CD4-positive, alpha-beta T cell (primary cell): ENCODE measurements around the gene DAAM1. TPM values are rescaled to one million over a fixed set of nuclear protein-coding genes. Genes with fewer than 3 reads are reported as not detected.

Experiments
- ATAC-seq: fragments of 200-7000 bp; cut with Tn5 transposase; one replicate; pipeline ENCODE4 v1.10.0; 2022; ENCODE audit warnings: mild to moderate bottlenecking; ENCODE audit not compliant: poor library complexity
- CTCF ChIA-PET: fragments of 350-600 bp; sonication (Branson Sonifier 250); formaldehyde crosslinking; loops from one replicate; lab custom pipeline; 2021; ENCODE audit warnings: antibody characterized with exemption, inconsistent platforms; lab: Charles Lee
- POLR2A ChIA-PET: fragments of 350-600 bp; sonication (Branson Sonifier 250); formaldehyde crosslinking; loops from one replicate; lab custom pipeline; 2021; ENCODE audit warnings: antibody characterized with exemption, inconsistent platforms; lab: Charles Lee
- DNase-seq, 14 experiments: peaks; one replicate each; pipeline ENCODE4 v3.0.0-alpha.2; 2013 to 2020; ENCODE audit warnings: mixed read lengths in 2 of 14
- H3K27ac ChIP-seq, 2 donors: one replicate each; pipeline versions ENCODE4 v1.5.1 to v1.7.0; 2013; ENCODE audit warnings: low read length in 2 of 2, low read depth in 1 of 2, mild to moderate bottlenecking in 1 of 2
- H3K27me3 ChIP-seq, 2 experiments: 1 replicate in 1 of 2; 2 replicates in 1 of 2; pipeline versions ENCODE4 v1.6.1 to v1.7.0; 2013; ENCODE audit warnings: low read length in 2 of 2, control low read depth in 1 of 2, mild to moderate bottlenecking in 1 of 2, moderate library complexity in 1 of 2; ENCODE audit not compliant: insufficient read depth in 2 of 2, control insufficient read depth in 1 of 2
- H3K36me3 ChIP-seq: one replicate; pipeline ENCODE4 v1.6.1; 2013; ENCODE audit warnings: low read length, control low read depth; ENCODE audit not compliant: insufficient read depth
- H3K4me1 ChIP-seq: one replicate; pipeline ENCODE4 v1.6.1; 2013; ENCODE audit warnings: low read length, control low read depth; ENCODE audit not compliant: insufficient read depth
- H3K4me3 ChIP-seq: one replicate; pipeline ENCODE4 v1.5.1; 2013; ENCODE audit warnings: mild to moderate bottlenecking, low read length, moderate library complexity
- H3K9me3 ChIP-seq, 2 experiments: 1 replicate in 1 of 2; 2 replicates in 1 of 2; pipeline versions ENCODE4 v1.6.1 to v1.7.0; 2013; ENCODE audit warnings: low read length in 2 of 2, mild to moderate bottlenecking in 2 of 2, control low read depth in 1 of 2, moderate library complexity in 1 of 2; ENCODE audit not compliant: control insufficient read depth in 1 of 2, insufficient read depth in 1 of 2
- H3K27ac Mint-ChIP-seq: one replicate; pipeline ENCODE4 v1.8.0; 2020; ENCODE audit warnings: mixed read lengths
- H3K27me3 Mint-ChIP-seq: one replicate; pipeline ENCODE4 v1.8.0; 2021; ENCODE audit warnings: mixed read lengths
- H3K36me3 Mint-ChIP-seq: one replicate; pipeline ENCODE4 v1.8.0; 2021; ENCODE audit warnings: low read depth, mixed read lengths
- H3K4me1 Mint-ChIP-seq: one replicate; pipeline ENCODE4 v1.8.0; 2021; ENCODE audit warnings: low read depth, mixed read lengths
- H3K4me3 Mint-ChIP-seq: one replicate; pipeline ENCODE4 v1.8.0; 2020; ENCODE audit warnings: mild to moderate bottlenecking, mixed read lengths
- H3K9me3 Mint-ChIP-seq: one replicate; pipeline ENCODE4 v1.8.0; 2020; ENCODE audit warnings: mixed read lengths
- CTCF ChIP-seq: fragments of 200-600 bp; IDR thresholded peaks from one replicate; pipeline ENCODE4 v1.8.0; 2022; ENCODE audit warnings: antibody characterized with exemption, mild to moderate bottlenecking
- intact Hi-C, 2 experiments: fragments of 100-400 bp; cut with DNase I in 1 of 2; cut with micrococcal nuclease in 1 of 2; formaldehyde crosslinking; loops; one replicate each; pipeline versions ENCODE4 v1.15.1 to v1.9.0; 2023 to 2025; cut with DNase I, micrococcal nuclease
- total RNA-seq, 174 experiments: library from RNA in 2 of 174; stranded (reverse) in 2 of 174; gene quantifications; one replicate each; pipeline ENCODE4 v1.2.3 and lab custom pipeline; 2021 to 2026

DAAM1 gene
- total RNA-seq, 2 experiments from 2014 or later: 7.4 to 8.8 TPM

- Mint-ChIP-seq H3K4me1 (no peaks in the 10 kb centered on the region), H3K27me3 (no peaks in the 10 kb centered on the region), H3K27ac (no peak overlapping the region), H3K36me3 (peaks cover 44% of the 10 kb centered on the region), H3K4me3 (no peak overlapping the region), H3K9me3 (no peaks in the 10 kb centered on the region)
- intact Hi-C loops: no loop called here
- Histone ChIP-seq H3K9me3 (no peaks in the 10 kb centered on the region), H3K4me3 (no peak overlapping the region), H3K36me3 (peaks cover 8% of the 10 kb centered on the region), H3K27ac (no peak overlapping the region), H3K4me1 (no peaks in the 10 kb centered on the region), H3K27me3 (no peaks in the 10 kb centered on the region)
- POLR2A ChIA-PET: no interaction called here
- TF ChIP-seq CTCF: no peak
- DNase-seq (no peak), ATAC-seq (no peak)
- CTCF ChIA-PET: no interaction called here
Measured at GRCh38 chr14:59320763-59321625, 132.5 kb downstream of the DAAM1 start.

- TF ChIP-seq CTCF: no peak
- H3K9me3 ChIP-seq: no peaks in the 10 kb centered on the region
- H3K27me3 Mint-ChIP-seq: no peaks in the 10 kb centered on the region
- DNase-seq (no peak), ATAC-seq (no peak)
- no peaks in the 10 kb centered on the region for H3K4me1 ChIP-seq
- H3K4me3 Mint-ChIP-seq: no peak overlapping the region
- no peak overlapping the region for H3K4me3 ChIP-seq
- no peak overlapping the region for H3K27ac Mint-ChIP-seq
- H3K36me3 Mint-ChIP-seq: peaks cover 50% of the 10 kb centered on the region
- ChIA-PET POLR2A (no interaction called here), CTCF (no interaction called here)
- H3K4me1 Mint-ChIP-seq: no peaks in the 10 kb centered on the region
- intact Hi-C loops: no loop called here
- H3K27me3 ChIP-seq: no peaks in the 10 kb centered on the region
- H3K9me3 Mint-ChIP-seq: no peaks in the 10 kb centered on the region
- no peak overlapping the region for H3K27ac ChIP-seq
- H3K36me3 ChIP-seq: peaks cover 14% of the 10 kb centered on the region
Measured at GRCh38 chr14:59321626-59321949, 133.1 kb downstream of the DAAM1 start.

- Histone ChIP-seq H3K36me3 (peaks cover 21% of the 10 kb centered on the region), H3K4me1 (no peaks in the 10 kb centered on the region), H3K9me3 (no peaks in the 10 kb centered on the region), H3K4me3 (no peak overlapping the region), H3K27me3 (no peaks in the 10 kb centered on the region), H3K27ac (no peak overlapping the region)
- no peak for TF ChIP-seq CTCF
- no peak overlapping the region for H3K4me3 Mint-ChIP-seq
- H3K9me3 Mint-ChIP-seq: no peaks in the 10 kb centered on the region
- POLR2A ChIA-PET: no interaction called here
- H3K36me3 Mint-ChIP-seq: peaks cover 91% of the 10 kb centered on the region
- H3K4me1 Mint-ChIP-seq: no peaks in the 10 kb centered on the region
- ATAC-seq (no peak), DNase-seq (no peak)
- intact Hi-C loops: no loop called here
- no peak overlapping the region for H3K27ac Mint-ChIP-seq
- no peaks in the 10 kb centered on the region for H3K27me3 Mint-ChIP-seq
- CTCF ChIA-PET: no interaction called here
Measured at GRCh38 chr14:59325906-59326305, 137.4 kb downstream of the DAAM1 start.
